SH-SY5Y (cell line): ENCODE data around the gene NRIP3.

Experiments
- GATA2 ChIP-seq: IDR thresholded peaks from 2 replicates; pipeline ENCODE4 v1.6.1; 2011; ENCODE audit warnings: mild to moderate bottlenecking, low read depth, low read length
- GATA3 ChIP-seq: IDR thresholded peaks from 2 replicates; pipeline ENCODE4 v1.6.1; 2011; ENCODE audit warnings: low read depth, mild to moderate bottlenecking, low read length, moderate library complexity

DNA sequence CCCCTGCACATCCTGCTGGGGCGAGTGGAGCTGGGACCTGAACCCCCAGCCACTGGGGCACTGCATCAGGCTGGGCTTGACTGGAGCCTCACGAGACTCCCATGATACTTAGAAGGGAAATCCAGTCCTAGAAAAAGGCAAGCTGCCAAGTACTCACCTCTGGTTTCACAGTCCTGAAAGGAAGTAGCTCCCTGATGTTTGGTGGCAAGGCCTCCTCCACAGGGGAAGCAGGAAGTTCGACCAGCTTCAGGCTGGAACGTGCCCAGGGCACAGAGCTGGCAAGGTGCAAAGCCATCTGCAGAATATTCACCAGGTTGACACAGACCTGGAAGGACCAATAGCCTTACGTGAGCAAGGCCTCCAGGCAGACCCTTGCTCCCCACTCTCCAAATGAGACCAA, 26.8 kb upstream of the NRIP3 start:
- TF ChIP-seq GATA2 (no peak), GATA3 (no peak)
